ENCODE data around the gene FBLN1.

- no peak for TF ChIP-seq CTCF (IDR thresholded peaks at IDR 0.05; ENCODE audit: extremely low read depth in 1 of 2, insufficient read depth in 1 of 2, low read depth in 1 of 2, low read length in 2 of 2)
- TF ChIP-seq MYC (IDR thresholded peaks at IDR 0.05; ENCODE audit: low read depth, low read length): no peak
Observed at GRCh38 chr22:45616432-45616831, 113.7 kb downstream of the FBLN1 start.

Measured in endothelial cell of umbilical vein (primary cell).